Measurements from ENCODE around the gene ZNF584.
"Not testable (repeated sequence)": the region's sequence is repeated elsewhere in the genome, so short reads cannot be mapped to it uniquely, and the experiment has no call there.

Gene ZNF584

DNA sequence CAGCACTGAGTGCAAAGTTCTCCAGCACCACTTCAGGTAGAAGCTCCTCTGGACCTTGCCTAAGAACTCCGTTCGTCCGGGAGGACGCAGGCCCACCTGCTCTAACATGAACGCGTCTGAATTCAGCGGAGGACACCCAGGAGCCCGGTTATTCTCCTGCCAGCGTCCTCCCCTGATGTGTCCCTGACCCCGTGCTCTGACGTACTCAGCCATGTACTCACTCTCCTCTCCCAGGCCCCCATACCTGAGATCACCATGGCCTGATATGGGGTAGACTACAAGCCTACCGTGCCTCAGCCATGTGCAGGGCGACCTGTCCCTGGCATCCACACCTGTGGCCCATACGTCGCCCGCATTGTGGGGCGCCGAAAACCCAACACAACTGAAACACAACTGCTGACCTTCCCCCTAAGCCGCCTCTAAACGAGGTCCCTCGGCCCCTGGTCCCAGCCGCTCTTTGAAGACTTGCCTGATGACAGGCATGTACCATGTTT is 744 bp upstream of the ZNF584 start:
- DNase-seq: peak; percentile 19

DNA sequence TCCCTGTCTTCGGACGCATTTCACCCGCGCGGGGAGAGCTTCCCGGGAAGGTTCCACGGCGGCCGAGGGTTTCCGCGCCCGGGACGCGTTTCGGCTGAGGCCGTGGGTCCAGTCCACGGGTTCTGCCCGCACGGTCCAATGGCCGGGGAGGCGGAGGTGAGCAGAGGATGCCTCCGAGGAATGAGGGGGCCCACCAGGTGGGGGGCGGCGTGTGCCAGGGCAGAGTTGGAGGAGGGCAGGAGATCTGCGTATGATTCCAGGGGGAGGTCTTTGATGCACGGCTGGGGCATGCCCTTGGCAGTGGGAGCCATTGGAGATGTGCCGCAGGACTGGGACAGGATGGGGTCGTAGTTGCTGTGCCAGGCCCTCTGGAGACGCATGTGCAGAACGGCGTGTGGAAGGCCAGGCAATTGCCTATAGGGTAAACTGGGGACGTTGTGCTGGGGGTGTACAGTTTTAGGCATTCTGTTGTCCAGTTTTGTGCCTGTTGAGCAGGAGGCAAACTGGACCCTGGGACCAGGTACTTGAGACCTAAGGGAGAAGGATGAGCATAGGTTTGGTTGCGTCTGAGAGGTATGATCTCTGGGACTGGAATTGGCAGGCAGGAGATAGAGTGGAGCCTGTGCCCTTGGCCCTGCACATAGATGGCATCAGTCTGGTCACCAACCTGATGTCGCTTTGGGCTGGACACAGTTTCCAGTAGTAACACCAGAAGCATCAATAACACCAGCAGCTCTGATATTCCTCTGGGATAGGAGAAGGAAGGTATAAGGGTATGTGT is 751 bp downstream of the ZNF584 start:
- no peak for DNase-seq

GRCh38 chr19:58416604-58417003 is 8.2 kb downstream of the ZNF584 start:
- DNase-seq: no peak

DNA sequence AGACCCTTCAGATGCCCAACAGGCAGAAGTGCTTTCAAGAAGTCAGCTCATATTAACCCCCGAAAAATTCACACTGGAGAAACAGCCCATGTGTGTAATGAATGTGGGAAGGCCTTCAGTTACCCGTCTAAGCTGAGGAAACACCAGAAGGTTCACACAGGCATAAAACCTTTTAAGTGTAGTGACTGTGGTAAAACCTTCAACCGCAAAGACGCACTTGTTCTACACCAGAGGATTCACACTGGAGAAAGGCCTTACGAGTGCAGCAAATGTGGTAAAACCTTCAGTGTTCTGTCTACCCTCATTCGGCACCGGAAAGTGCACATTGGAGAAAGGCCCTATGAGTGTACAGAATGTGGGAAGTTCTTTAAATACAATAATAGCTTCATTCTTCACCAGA is 8.6 kb downstream of the ZNF584 start:
- DNase-seq: no peak

DNA sequence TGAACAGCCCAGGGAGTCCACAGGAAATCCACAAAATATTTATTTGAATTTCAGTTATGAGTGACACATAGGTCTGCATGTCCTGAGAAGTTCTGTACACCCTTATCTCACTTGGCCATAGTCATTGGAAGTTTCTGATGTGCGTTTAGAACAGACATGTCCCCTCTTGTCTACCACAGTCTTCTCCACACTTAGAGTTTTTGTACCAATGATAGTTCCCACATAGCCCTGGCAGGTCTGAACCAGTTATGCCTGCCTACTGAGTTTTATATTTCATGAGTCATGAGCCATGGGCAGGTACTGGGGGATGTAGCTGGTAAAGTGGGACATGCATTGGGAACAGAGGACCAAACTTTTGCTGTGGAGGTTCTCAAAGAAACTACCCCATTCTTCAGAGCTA is 20.2 kb downstream of the ZNF584 start:
- DNase-seq: no peak

DNA sequence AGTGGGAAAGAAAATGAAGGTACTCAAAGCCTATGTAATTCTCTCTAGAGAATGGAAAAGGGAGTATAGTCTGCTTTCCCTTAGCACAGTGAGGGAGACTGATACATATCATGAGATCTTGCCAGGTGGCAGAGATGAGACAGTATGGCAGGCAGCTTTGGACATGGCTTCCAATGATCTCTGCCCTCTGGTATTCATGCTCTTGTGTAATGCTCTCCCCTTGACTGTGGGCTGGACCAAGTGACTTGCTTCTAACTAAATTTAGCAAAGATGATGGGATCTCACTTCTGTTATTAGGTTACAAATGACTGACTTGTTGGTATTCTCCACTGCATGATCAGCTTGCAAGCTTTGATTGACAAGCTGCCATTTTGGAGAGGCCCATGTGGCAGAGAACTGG is 21.3 kb downstream of the ZNF584 start:
- no peak for DNase-seq

DNA sequence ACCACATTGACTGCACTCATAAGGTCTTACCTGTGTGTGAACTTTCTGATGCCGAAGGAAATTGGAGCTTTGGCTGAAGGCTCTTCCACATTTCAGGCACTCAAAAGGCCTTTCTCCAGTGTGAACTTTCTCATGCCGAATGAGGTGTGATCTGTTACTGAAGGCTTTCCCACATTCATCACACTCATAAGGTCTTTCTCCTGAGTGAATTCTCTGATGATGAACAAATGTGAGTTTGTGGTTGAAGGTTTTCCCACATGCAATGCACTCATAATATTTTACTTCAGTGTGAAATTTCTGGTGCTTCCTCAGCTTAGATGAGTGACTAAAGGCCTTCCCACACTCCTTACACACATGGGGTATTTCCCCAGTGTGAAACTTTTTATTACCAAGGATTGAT is 25.8 kb downstream of the ZNF584 start:
- DNase-seq: no peak

- DNase-seq: no peak
Measured at GRCh38 chr19:58439576-58440554, 31.4 kb downstream of the ZNF584 start, which contains the start of gene ZNF132. TSS of gene ZNF132 (minus strand) at chr19:58440153. CDS start at chr19:58439821, 332 bp downstream.

- no peak for DNase-seq
Measured at GRCh38 chr19:58440556-58440955, 32.1 kb downstream of the ZNF584 start.

GRCh38 chr19:58442986-58443385 is 34.5 kb downstream of the ZNF584 start:
- DNase-seq: not testable (repeated sequence)

GRCh38 chr19:58448860-58449259 is 40.4 kb downstream of the ZNF584 start:
- not testable (repeated sequence) for DNase-seq

GRCh38 chr19:58449980-58450379 is 41.5 kb downstream of the ZNF584 start:
- DNase-seq: not testable (repeated sequence)

DNA sequence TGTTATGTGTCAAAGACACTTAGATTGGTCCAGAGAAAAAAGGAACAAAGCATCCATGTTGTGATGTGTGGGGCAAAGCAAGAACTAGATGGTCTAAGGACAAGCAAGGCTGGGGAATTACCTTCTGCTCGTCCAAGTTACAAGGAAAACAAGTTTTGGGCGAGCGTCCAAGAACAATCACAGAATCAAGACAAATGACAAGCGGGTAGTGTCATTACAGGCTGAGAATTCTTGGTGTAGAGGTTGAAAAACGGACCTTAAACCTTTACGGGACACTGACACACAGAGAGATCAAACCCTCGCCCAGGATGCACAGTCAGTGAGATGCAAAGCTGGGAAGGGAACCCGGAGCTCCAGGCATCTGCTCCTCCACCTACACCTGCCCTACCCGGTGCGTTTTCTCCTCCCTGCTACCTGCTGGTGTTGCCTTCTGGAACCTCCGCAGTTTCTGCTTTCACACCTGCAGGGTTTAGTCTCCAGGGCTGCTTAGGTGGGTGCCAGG is 42.5 kb downstream of the ZNF584 start:
- DNase-seq: no peak

DNA sequence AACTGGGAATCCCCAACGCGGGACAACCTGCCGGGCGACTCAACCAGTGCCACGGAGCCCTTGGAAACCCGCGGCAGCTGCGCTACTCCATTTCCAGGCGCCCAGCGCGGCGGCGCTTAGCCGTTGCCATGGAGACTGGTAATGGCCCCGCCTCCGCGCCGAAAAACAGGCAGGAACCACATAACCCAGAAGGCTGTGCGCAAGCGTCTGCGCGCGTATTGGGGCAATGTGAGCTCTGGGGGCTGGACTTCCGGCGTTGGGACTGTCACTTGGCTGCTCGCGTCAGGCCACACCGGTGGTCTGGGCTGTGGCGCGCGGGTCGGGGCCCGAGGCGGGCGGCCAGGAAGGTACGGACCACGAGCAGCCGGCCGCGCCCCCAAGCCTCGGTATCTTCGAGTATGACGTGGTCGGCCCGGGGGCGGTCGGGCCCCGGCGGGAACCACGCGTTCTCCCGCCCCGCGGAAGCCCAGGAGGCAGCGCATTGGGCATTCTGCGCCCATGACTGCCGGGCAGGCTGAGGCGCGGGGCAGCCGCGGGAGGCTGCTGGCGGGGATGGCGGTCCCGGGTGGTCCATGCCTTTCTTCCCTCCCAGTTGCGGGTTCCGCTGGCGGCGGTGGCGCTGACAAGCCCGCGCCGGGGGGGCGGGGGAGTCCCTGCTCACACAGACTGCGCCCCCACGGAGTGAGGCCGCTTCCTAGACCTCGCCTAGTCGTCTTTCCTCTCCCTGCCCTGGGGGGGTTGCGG is 43.1 kb downstream of the ZNF584 start, which contains the start of gene ZNF324B:
TSS of gene ZNF324B (plus strand) at position 265 of the 744 bp plus-strand sequence. CDS start 2,080 bp downstream, outside the sequence.
- peak; percentile 89 for DNase-seq

- no peak for DNase-seq
Measured at GRCh38 chr19:58453743-58454142, 45.3 kb downstream of the ZNF584 start.

GRCh38 chr19:58455306-58455705 is 46.9 kb downstream of the ZNF584 start:
- DNase-seq: no peak

DNA sequence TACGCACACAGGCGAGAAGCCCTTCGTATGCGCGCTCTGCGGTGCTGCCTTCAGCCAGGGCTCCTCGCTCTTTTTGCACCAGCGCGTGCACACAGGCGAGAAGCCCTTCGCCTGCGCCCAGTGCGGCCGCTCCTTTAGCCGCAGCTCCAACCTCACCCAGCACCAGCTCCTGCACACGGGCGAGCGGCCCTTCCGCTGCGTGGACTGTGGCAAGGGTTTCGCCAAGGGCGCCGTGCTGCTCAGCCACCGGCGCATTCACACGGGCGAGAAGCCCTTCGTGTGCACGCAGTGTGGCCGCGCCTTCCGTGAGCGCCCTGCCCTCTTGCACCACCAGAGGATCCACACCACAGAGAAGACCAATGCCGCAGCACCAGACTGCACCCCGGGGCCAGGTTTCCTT is 47.7 kb downstream of the ZNF584 start:
- no peak for DNase-seq

DNA sequence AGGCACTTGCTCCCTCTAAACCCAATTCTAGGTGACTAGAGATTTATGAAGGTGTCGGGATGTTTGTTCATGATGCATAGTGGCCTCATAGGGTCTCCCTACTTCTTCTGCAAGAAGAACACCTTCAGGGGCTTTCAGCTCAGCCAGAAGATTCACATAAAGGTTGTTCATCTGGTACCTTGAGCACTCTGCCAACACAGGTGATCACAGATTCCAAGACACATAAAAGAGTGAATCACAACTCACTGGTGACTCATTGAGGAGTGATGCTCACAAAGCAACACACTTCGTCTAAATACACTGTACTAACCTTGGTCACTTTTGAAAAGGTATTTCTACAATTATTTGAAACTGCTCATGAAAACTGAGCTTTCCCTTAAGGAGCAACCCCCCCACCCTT is 51.6 kb downstream of the ZNF584 start:
- DNase-seq: no peak

DNA sequence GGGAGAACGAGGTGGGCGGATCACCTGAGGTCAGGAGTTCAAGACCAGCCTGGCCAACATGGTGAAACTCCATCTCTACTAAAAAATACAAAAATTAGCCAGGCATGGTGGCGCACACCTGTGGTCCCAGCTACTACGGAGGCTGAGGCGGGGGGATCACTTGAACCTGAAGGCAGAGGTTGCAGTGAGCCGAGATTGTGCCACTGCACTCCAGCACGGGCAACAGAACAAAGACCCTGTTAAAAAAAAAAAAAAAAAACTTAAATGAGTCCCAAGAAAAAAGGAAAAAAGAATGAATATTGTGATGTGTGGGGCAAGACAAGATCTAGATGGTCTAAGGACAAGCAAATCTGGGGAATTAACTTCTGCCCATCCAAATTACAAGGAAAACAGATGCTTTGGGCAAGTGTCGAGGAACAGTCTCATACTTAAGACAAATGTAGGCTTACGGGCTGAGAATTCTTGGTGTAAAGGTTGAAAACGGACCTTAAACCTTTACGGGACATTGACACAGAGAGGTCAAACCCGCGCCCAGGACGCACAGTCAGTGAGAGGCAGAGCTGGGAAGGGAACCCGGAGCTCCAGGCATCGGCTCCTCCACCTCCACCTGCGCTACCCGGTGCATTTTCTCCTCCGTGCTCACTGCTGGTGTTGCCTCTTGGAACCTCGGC is 57.8 kb downstream of the ZNF584 start:
- DNase-seq: no peak

- peak; percentile 91 for DNase-seq
Measured at GRCh38 chr19:58466760-58467589, 58.5 kb downstream of the ZNF584 start, which contains the start of gene ZNF324. TSS of gene ZNF324 (plus strand) at chr19:58467080. CDS start at chr19:58469186, 2,106 bp downstream.
